Measurements from ENCODE around the gene DNAAF9.

The DNAAF9 gene

DNA sequence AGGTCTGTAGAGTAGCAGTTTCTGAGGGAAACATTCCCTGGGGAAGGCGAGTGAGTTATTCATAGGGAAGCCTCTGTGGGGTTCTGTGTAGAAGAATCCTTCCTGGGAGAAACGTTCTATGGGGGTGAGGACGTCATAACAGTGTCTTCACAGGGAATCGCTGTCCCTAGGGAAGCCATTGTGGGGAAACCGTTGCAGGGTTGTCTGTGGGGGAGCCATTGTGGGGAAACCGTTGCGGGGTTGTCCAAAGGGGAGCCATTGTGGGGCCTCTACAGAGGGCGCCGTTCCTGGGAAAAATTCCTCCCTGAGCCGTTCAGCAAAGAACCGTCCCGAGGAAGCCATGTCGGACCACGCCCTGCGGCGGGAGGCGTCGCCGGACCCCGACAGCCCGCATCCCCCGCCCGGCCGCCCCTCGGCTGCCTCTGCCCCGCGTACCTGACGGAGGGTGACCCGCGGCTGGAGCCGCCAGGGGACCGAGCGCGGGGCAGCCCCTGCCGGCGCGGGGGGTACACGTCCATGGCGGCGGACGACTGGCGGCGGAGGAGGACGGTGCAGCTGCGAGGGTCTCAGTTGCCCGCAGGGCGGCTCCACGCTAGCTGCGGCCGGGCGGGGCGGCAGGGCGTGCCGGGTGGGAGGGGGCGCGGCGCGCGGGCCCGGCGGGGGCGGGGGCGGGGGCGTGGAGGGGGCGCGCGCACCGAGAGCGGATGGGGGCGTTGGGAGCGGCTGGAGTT, at the start of gene DNAAF9:
DNAAF9 (minus strand) TSS at position 630 of the 731 bp plus-strand sequence; CDS start at position 518, 112 bp downstream.
- Mint-ChIP-seq H3K27ac (peak within 1 kb of the TSS; percentile 83), H3K36me3 (no peaks in the 10 kb centered on the region), H3K4me1 (peaks cover 27% of the 10 kb centered on the region), H3K27me3 (peaks cover 32% of the 10 kb centered on the region), H3K4me3 (peak within 1 kb of the TSS; percentile 87), H3K9me3 (no peaks in the 10 kb centered on the region)
- CTCF ChIA-PET: interaction anchor here (1.1 to 1.5 kb wide), 3 partner anchors 13 to 77 kb away, joined by 3 to 4 read pairs (median 4); no protein-coding TSS in a partner anchor
- peak; percentile 70 for DNase-seq

DNA sequence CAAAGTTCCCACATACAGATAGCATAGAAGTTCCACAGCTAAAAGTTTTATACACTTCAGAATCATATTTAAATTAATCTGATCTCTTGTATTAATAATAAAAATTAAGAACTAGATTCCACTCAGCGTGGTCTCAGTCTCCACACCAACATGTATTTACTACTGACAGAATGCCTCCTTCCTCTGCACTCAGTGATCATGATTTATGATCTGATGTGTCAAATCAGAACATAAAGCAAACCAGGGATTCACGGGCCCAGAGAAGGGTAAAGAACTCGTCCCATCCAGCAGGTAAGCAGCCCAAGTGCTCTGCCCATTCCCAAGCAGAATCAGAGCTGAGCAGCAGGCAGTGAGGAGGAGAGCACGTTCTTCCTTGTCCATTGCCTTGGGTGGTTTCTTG, 49.2 kb upstream of the DNAAF9 start:
- no peaks in the 10 kb centered on the region for H3K36me3 Mint-ChIP-seq
- no peaks in the 10 kb centered on the region for H3K4me1 Mint-ChIP-seq
- CTCF ChIA-PET: no interaction called here
- H3K27me3 Mint-ChIP-seq: peaks cover 51% of the 10 kb centered on the region
- H3K4me3 Mint-ChIP-seq: no peak overlapping the region
- H3K27ac Mint-ChIP-seq: no peak overlapping the region
- H3K9me3 Mint-ChIP-seq: no peaks in the 10 kb centered on the region
- no peak for DNase-seq

DNA sequence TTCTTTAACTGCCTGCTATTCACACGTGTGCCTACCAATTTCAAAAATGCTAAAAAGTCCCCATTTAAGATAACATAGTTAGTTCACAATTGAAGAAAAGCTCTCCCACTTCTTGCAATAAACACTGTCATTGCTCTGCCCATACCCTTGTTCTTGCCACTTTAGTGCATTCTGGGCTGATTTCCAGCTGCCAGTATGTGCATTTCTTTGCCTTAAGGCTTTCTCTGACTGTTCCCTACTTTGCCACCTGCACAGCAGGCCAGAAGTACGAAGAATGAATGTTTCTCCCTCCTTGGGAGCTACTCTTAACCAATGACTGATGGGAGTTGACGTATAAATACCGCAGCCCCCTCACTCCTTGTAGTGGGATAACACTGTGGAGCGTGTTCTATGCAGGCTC, 47.4 kb upstream of the DNAAF9 start:
- Mint-ChIP-seq H3K27ac (no peak overlapping the region), H3K27me3 (peaks cover 52% of the 10 kb centered on the region), H3K4me3 (no peak overlapping the region), H3K4me1 (no peaks in the 10 kb centered on the region), H3K36me3 (no peaks in the 10 kb centered on the region), H3K9me3 (no peaks in the 10 kb centered on the region)
- DNase-seq: no peak
- CTCF ChIA-PET: interaction anchor here (0.6 kb wide), 1 partner anchor 1282 kb away, joined by 3 read pairs; no protein-coding TSS in a partner anchor

DNA sequence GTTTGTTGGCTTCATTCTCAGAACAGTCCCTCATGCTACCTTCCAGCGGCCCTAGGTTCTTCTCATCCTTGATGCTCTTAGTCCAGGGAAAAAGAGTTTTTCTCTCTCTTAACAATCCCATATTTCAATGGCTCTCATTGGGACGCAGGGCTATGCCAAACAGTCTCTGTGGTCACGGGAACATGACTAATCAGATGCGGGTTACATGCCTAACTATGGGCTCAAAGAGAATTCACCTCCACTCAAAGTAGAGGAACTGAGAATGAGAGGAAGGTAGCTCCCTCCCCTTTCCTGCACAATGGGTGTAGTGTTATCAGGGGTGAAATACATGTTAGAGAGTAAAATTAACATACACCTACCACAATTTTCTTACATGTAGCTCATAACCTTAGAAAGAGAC, 45.2 kb upstream of the DNAAF9 start:
- Mint-ChIP-seq H3K27ac (no peak overlapping the region), H3K4me3 (no peak overlapping the region), H3K27me3 (peaks cover 46% of the 10 kb centered on the region), H3K36me3 (no peaks in the 10 kb centered on the region), H3K4me1 (no peaks in the 10 kb centered on the region), H3K9me3 (no peaks in the 10 kb centered on the region)
- CTCF ChIA-PET: interaction anchor here (0.5 to 0.6 kb wide), 2 partner anchors 11 to 96 kb away, joined by 3 read pairs; no protein-coding TSS in a partner anchor
- DNase-seq: no peak

DNA sequence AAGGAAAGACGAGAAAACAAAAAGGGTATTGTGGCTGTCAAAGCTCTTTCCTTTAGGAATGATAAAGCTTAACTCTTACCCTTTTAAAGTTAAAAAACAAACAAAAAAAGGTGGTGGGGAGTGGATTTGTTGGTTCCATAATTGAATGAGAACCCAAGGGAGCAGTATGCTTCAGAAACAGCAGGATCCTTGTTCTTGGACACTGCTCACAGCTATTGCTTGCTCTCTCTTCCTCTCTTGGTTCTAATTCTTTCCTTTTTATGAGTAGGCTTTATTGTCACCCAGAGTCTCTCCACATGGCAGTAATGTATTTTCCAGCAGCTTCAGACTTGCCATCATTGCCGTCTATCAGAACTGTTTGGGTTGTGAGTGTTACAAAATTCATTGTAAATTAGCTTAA, 44.7 kb upstream of the DNAAF9 start:
- no peaks in the 10 kb centered on the region for H3K36me3 Mint-ChIP-seq
- H3K4me1 Mint-ChIP-seq: no peaks in the 10 kb centered on the region
- no peak overlapping the region for H3K27ac Mint-ChIP-seq
- no peak for DNase-seq
- no peaks in the 10 kb centered on the region for H3K9me3 Mint-ChIP-seq
- H3K27me3 Mint-ChIP-seq: peaks cover 46% of the 10 kb centered on the region
- CTCF ChIA-PET: interaction anchor here (0.6 kb wide), 1 partner anchor 95 kb away, joined by 3 read pairs; no protein-coding TSS in a partner anchor
- no peak overlapping the region for H3K4me3 Mint-ChIP-seq

DNA sequence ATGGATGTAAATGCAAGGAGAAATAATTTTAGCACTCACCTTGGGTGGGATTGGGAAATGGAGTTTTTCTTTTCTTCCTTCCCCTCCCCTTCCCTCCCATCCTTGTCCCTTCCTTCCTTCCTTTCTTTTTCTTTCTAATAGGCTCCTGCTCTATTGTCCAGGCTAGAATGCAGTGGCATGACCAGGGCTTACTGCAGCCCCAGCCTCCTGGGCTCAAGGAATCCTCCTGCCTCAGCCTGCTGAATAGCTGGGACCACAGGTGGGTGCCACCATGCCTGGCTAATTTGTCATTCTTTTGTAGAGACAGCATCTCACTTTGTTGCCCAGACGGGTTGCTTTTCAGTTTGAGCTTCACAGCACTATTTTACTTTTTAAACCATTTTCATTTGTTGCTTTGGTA, 41.9 kb upstream of the DNAAF9 start:
- no peak overlapping the region for H3K4me3 Mint-ChIP-seq
- no peaks in the 10 kb centered on the region for H3K4me1 Mint-ChIP-seq
- no peak overlapping the region for H3K27ac Mint-ChIP-seq
- CTCF ChIA-PET: no interaction called here
- peaks cover 57% of the 10 kb centered on the region for H3K27me3 Mint-ChIP-seq
- no peaks in the 10 kb centered on the region for H3K36me3 Mint-ChIP-seq
- no peak for DNase-seq
- no peaks in the 10 kb centered on the region for H3K9me3 Mint-ChIP-seq

DNA sequence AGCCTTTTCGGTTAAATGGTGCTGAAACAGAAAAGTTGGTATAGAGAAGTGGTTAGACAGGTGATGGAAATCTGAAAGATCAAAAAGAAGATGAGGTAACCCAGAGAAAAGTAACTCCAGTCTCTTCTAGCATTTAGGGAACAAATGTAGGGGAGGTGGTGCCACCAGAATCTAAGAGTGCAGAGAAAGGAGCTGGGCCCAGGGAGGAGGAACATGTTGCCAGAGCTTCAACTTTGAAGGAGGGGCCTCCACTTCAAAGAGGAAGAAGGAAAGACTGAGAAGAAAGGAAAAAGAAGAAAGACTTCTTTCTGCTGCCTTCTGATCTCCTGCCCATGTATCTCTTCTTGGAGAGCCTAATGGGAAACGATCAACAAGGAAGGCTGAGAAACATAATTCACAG, 39.9 kb upstream of the DNAAF9 start:
- CTCF ChIA-PET: no interaction called here
- peaks cover 51% of the 10 kb centered on the region for H3K27me3 Mint-ChIP-seq
- no peaks in the 10 kb centered on the region for H3K4me1 Mint-ChIP-seq
- no peak overlapping the region for H3K4me3 Mint-ChIP-seq
- no peak overlapping the region for H3K27ac Mint-ChIP-seq
- DNase-seq: no peak
- H3K9me3 Mint-ChIP-seq: no peaks in the 10 kb centered on the region
- H3K36me3 Mint-ChIP-seq: no peaks in the 10 kb centered on the region

DNA sequence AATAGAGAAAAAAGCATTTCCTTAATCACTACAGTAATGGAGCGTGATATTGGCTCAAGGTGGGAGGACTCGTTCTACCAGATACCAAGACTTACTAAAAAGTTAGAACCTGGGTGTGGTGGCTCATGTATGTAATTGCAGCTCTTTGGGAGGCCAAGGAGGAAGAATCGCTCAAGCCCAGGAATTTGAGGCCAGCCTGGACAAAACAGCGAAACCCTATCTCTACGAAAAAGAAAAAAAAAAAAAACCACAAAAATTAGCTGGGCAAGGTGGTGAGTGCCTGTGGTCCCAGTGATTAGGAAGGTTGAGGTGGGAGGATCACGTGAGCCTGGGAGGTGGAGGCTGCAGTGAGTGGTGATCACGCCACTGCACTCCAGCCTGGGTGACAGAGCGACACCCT, 39.3 kb upstream of the DNAAF9 start:
- H3K27ac Mint-ChIP-seq: no peak overlapping the region
- DNase-seq: no peak
- H3K4me3 Mint-ChIP-seq: no peak overlapping the region
- peaks cover 49% of the 10 kb centered on the region for H3K27me3 Mint-ChIP-seq
- no peaks in the 10 kb centered on the region for H3K9me3 Mint-ChIP-seq
- H3K4me1 Mint-ChIP-seq: no peaks in the 10 kb centered on the region
- no peaks in the 10 kb centered on the region for H3K36me3 Mint-ChIP-seq
- CTCF ChIA-PET: no interaction called here

DNA sequence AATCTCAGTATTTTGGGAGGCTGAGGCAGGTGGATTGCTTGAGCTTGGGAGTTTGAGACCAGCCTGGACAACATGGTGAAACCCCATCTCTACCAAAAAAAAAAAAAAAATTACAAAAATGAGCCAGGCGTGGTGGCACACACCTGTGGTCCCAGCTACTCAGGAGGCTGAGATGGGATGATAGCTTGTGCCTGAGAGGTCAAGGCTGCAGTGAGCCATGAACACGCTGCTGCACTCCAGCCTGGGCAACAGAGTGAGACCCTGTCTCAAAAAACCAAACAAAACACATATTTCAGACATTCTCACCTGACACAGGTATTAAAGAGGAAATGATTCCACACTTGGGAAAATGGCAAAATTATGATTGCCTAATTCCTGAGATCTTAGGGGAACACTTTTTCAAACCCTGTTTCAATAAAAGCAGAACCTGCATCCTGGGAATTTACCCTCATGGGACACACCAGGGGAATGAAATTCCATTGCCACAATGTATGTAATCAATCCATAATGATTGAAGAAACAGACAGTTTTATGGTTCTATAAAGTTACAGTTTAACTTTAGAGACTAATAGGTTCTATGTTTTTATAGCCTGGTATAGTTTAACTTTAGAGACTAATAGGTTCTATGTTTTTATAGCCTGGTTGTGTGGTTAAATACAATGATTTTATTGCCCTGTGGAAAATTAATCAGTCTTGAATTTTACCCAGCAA, 29.6 kb upstream of the DNAAF9 start:
- Mint-ChIP-seq H3K36me3 (no peaks in the 10 kb centered on the region), H3K9me3 (no peaks in the 10 kb centered on the region), H3K4me1 (no peaks in the 10 kb centered on the region), H3K27ac (no peak overlapping the region), H3K4me3 (no peak overlapping the region), H3K27me3 (peaks cover 11% of the 10 kb centered on the region)
- CTCF ChIA-PET: no interaction called here
- DNase-seq: no peak

DNA sequence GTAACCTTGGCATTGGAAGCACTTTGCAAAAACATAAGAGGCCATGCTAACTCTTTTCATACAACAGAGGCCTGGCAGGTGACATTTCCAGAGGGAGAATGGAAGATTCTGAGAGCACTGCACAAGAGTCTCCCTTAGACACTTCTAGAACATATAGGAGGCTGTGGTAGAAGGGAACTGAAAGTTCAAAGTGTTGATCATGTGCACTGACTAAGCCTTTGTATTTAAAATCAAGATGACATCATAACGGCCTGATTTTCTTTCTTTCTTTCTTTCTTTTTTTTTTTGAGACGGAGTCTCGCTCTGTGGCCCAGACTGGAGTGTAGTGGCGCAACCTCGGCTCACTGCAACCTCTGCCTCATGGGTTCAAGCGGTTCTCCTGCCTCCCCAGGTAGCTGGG, 26.8 kb upstream of the DNAAF9 start:
- no peak overlapping the region for H3K4me3 Mint-ChIP-seq
- no peak overlapping the region for H3K27ac Mint-ChIP-seq
- H3K9me3 Mint-ChIP-seq: no peaks in the 10 kb centered on the region
- no peaks in the 10 kb centered on the region for H3K36me3 Mint-ChIP-seq
- CTCF ChIA-PET: no interaction called here
- peaks cover 30% of the 10 kb centered on the region for H3K27me3 Mint-ChIP-seq
- DNase-seq: no peak
- peaks cover 3% of the 10 kb centered on the region for H3K4me1 Mint-ChIP-seq

DNA sequence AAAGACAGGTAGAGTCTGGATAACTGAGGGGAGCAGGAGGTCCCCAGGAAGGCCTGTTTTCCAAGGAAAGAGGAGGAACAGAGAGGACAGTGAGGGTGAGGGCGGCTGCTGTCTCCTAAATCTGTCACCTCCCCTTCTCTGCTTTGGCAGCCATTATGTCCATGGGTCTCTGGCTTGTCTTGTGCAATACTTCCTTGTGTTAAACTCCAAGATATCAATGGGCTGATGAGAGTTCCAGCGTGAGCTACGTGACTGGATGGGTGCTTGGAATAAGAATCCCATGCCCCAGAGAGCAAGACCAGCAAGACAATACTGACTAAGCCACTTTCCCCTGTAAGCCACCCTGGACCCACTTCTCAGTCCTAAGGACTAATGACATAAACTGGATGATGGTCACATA, 26.3 kb upstream of the DNAAF9 start:
- H3K27ac Mint-ChIP-seq: no peak overlapping the region
- DNase-seq: no peak
- H3K9me3 Mint-ChIP-seq: no peaks in the 10 kb centered on the region
- H3K4me1 Mint-ChIP-seq: peaks cover 3% of the 10 kb centered on the region
- H3K4me3 Mint-ChIP-seq: no peak overlapping the region
- CTCF ChIA-PET: no interaction called here
- peaks cover 34% of the 10 kb centered on the region for H3K27me3 Mint-ChIP-seq
- no peaks in the 10 kb centered on the region for H3K36me3 Mint-ChIP-seq

DNA sequence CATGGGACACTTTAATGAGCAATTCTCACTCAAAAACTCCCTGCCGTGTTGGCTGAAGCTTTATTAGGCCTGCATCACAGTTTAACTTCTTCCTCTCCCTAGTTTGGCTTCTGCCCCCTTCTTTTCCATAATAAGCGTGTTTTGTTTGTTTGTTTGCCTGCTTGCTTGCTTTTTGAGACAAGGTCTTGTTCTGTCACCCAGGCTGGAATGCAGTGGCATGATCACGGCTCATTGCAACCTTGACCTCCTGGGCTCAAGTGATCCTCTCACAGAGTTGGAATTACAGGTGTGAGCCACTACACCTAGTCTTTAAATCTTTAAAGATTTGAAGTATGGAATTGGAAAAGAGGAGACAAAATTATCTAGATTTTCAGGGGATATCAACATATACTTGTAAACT, 25.4 kb upstream of the DNAAF9 start:
- peaks cover 3% of the 10 kb centered on the region for H3K4me1 Mint-ChIP-seq
- DNase-seq: no peak
- H3K27ac Mint-ChIP-seq: no peak overlapping the region
- no peak overlapping the region for H3K4me3 Mint-ChIP-seq
- CTCF ChIA-PET: no interaction called here
- no peaks in the 10 kb centered on the region for H3K9me3 Mint-ChIP-seq
- no peaks in the 10 kb centered on the region for H3K36me3 Mint-ChIP-seq
- H3K27me3 Mint-ChIP-seq: peaks cover 33% of the 10 kb centered on the region

DNA sequence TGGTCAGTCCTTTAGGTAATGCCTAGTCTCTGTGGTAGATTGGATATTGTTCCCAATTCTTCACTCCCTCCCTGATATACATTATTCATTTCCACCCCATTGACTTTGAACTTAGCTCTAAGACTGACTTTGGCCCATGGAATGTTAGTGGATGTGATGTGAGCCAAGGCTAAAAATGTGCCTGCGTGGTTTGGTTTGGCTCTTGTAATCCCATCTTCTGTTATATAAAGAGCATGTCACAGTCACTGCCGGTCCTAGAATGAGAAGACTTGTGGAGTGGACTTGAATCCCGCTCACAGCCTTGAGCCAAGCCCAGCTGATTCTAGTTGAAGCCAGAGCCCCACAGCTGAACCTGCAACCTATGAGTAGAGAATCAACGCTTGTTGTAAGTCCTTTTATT, 23.6 kb upstream of the DNAAF9 start:
- no peak for DNase-seq
- CTCF ChIA-PET: no interaction called here
- H3K36me3 Mint-ChIP-seq: no peaks in the 10 kb centered on the region
- H3K27me3 Mint-ChIP-seq: peaks cover 39% of the 10 kb centered on the region
- no peaks in the 10 kb centered on the region for H3K9me3 Mint-ChIP-seq
- peaks cover 3% of the 10 kb centered on the region for H3K4me1 Mint-ChIP-seq
- no peak overlapping the region for H3K27ac Mint-ChIP-seq
- H3K4me3 Mint-ChIP-seq: no peak overlapping the region

DNA sequence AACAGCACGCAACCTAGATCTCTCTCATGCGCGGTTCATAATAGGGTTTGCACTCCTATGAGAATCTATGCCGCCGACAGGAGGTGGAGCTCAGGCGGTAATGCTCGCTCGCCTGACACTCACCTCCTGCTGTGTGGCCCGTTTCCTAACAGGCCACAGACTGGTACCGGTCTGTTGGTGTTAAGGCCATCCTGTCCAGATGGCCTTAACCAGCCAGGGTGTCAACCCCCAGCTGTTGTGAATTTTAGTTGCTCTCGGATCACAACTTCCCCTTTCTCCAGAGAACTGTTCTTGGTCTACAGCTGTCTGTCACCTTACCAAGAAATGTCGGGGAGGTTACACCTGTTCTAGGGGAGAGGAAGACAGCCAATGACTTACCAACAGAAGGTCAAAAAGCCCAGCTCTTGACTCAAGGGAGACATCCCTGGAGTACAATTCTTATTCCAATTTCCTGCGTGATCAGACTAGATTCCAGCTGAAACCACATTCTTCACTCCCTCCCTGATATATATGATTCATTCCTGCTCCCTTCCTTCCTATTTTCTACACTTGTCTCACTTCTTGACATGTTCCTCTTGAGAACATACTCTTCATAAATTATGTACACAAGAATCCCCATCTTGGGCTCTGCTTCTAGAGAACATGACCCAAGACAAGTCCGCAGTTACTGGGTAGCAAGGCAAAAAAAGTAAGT, 23.1 kb upstream of the DNAAF9 start:
- H3K36me3 Mint-ChIP-seq: no peaks in the 10 kb centered on the region
- DNase-seq: no peak
- no peaks in the 10 kb centered on the region for H3K9me3 Mint-ChIP-seq
- CTCF ChIA-PET: no interaction called here
- H3K4me1 Mint-ChIP-seq: peaks cover 3% of the 10 kb centered on the region
- peaks cover 40% of the 10 kb centered on the region for H3K27me3 Mint-ChIP-seq
- H3K4me3 Mint-ChIP-seq: no peak overlapping the region
- H3K27ac Mint-ChIP-seq: no peak overlapping the region

All from activated naive CD4-positive, alpha-beta T cell treated with anti-CD3 and anti-CD28 coated beads, Interleukin-2, amount 10 ng/mL, durations not matched to agents 7 days and 5 days (primary cell).